Measurements from ENCODE around the gene CACNA1C. TPM values are rescaled to one million over a fixed set of nuclear protein-coding genes. Genes with fewer than 3 reads are reported as not detected.

Gene CACNA1C
- total and polyA plus RNA-seq, 10 of the 15 experiments (the other 5 are each of a cell fraction or from before 2014, with no cell fraction given), result under 0.01 to 0.15 (median 0.09) TPM; not detected in 5

DNA sequence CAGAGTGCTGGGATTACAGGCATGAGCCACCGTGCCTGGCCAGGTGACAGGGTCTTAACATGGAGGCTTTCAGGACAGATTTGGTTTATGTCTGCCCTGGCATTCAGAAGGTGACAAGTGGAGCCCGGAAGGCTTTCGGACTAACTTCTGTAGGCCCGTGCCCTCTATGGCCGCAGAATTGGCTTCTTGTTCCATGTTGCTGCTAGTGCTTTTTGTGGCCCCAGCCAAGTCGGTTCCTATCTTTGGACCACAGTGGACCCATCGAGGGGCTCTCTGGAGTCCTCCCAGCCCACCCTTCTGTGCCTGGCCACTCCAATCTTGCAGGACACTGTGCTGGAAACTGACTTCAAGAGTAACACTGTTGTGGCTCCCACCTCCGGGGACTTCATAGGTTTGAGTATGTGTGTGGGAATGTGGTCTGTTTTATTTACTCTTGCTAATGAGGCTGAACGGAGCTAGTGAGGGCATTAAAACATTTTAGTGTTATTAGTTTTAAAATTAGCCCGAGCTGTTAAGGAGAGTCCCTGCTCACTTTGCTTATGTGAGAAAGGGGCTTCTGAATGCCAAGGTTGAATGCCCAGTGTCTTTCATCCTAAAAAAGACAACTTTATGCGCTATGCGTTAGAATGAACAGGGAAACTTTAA lies 245.9 kb downstream of the CACNA1C start (continued):
- TF ChIP-seq, protein P1, sequence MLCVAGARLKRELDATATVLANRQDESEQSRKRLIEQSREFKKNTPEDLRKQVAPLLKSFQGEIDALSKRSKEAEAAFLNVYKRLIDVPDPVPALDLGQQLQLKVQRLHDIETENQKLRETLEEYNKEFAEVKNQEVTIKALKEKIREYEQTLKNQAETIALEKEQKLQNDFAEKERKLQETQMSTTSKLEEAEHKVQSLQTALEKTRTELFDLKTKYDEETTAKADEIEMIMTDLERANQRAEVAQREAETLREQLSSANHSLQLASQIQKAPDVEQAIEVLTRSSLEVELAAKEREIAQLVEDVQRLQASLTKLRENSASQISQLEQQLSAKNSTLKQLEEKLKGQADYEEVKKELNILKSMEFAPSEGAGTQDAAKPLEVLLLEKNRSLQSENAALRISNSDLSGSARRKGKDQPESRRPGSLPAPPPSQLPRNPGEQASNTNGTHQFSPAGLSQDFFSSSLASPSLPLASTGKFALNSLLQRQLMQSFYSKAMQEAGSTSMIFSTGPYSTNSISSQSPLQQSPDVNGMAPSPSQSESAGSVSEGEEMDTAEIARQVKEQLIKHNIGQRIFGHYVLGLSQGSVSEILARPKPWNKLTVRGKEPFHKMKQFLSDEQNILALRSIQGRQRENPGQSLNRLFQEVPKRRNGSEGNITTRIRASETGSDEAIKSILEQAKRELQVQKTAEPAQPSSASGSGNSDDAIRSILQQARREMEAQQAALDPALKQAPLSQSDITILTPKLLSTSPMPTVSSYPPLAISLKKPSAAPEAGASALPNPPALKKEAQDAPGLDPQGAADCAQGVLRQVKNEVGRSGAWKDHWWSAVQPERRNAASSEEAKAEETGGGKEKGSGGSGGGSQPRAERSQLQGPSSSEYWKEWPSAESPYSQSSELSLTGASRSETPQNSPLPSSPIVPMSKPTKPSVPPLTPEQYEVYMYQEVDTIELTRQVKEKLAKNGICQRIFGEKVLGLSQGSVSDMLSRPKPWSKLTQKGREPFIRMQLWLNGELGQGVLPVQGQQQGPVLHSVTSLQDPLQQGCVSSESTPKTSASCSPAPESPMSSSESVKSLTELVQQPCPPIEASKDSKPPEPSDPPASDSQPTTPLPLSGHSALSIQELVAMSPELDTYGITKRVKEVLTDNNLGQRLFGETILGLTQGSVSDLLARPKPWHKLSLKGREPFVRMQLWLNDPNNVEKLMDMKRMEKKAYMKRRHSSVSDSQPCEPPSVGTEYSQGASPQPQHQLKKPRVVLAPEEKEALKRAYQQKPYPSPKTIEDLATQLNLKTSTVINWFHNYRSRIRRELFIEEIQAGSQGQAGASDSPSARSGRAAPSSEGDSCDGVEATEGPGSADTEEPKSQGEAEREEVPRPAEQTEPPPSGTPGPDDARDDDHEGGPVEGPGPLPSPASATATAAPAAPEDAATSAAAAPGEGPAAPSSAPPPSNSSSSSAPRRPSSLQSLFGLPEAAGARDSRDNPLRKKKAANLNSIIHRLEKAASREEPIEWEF (IDR thresholded peaks at IDR 0.05; ENCODE audit: insufficient replicate concordance, low read depth, low read length), result no peak
- TF ChIP-seq HDAC6 (IDR thresholded peaks at IDR 0.05; ENCODE audit: unreplicated experiment) (no peak), EGR1 (IDR thresholded peaks at IDR 0.05; ENCODE audit: borderline replicate concordance in 1 of 2, low read depth in 2 of 2, low read length in 2 of 2) (no peak)
- TF ChIP-seq, protein P2, sequence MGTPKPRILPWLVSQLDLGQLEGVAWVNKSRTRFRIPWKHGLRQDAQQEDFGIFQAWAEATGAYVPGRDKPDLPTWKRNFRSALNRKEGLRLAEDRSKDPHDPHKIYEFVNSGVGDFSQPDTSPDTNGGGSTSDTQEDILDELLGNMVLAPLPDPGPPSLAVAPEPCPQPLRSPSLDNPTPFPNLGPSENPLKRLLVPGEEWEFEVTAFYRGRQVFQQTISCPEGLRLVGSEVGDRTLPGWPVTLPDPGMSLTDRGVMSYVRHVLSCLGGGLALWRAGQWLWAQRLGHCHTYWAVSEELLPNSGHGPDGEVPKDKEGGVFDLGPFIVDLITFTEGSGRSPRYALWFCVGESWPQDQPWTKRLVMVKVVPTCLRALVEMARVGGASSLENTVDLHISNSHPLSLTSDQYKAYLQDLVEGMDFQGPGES (IDR thresholded peaks at IDR 0.05), result no peak

DNA sequence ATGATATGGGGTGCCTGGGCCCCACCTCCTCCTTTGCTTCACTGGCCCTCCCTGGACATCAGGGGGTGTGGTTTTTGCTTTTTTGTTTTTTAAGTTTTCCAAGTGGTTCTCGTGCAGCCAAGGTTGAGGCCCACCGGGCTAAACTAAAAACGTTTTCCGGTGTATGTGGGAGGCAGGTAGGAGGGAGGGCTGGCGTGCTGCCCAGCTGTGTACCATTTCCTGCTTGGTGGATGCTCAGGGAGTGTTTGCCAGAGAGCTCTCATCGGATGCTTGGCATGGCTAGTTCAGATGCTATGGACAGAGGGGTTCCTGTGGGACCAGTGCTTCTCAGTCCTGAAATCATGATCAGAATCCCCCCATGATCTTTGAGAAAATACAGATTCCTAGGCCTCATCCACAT lies 246.4 kb downstream of the CACNA1C start:
- SMC1A ChIA-PET (ENCODE audit: uncharacterized antibody, unreplicated experiment), result no interaction called here
- H3K36me3 ChIP-seq (ENCODE audit: control insufficient read depth in 2 of 2, insufficient read depth in 2 of 2, low read length in 1 of 2), result no peaks in the 10 kb centered on the region
- no peaks in the 10 kb centered on the region for H3K79me2 ChIP-seq (ENCODE audit: control insufficient read depth, insufficient read depth, low read length)
- peaks cover 43% of the 10 kb centered on the region for H3K4me1 ChIP-seq (ENCODE audit: control insufficient read depth, insufficient read depth, low read length)
- H3K27ac ChIP-seq (ENCODE audit: control insufficient read depth, insufficient read depth), result no peak overlapping the region
- no peak for DNase-seq (ENCODE audit: low read depth, low spot score)
- BruUV-seq (replicated peaks), result no TSS peak
- RAD21 ChIA-PET (ENCODE audit: unreplicated experiment), result interaction anchor here (0.6 kb wide), 1 partner anchor 677 kb away, joined by 3 read pairs; no protein-coding TSS in a partner anchor
- H3K4me2 ChIP-seq (ENCODE audit: control insufficient read depth, insufficient read depth), result no peak overlapping the region
- no peaks in the 10 kb centered on the region for H4K20me1 ChIP-seq (ENCODE audit: control insufficient read depth, insufficient read depth)
- no peak overlapping the region for H2AFZ ChIP-seq (ENCODE audit: control insufficient read depth, low read depth, low read length)
- 31% methylated on average over 6 of the region's 6 CpGs for WGBS (ENCODE audit: insufficient coverage, insufficient replicate concordance, low lambda C conversion rate, missing lambda C conversion rate)
- no peak overlapping the region for H3K4me3 ChIP-seq
- H3K9me3 ChIP-seq (replicated peaks; ENCODE audit: control insufficient read depth, insufficient read depth, low read length), result no peaks in the 10 kb centered on the region
- in situ Hi-C loops (cut with MboI), result no loop called here
- no peak overlapping the region for H3K9ac ChIP-seq (ENCODE audit: control insufficient read depth, insufficient read depth, low read length)
- CTCF ChIA-PET, result no interaction called here
- no peak for ATAC-seq
- no peaks in the 10 kb centered on the region for H3K27me3 ChIP-seq (replicated peaks in 1 of 2; ENCODE audit: control insufficient read depth in 2 of 2, insufficient read depth in 2 of 2, low read length in 1 of 2)
- POLR2A ChIA-PET, result no interaction called here
- FAIRE-seq, result no peak
- intact Hi-C loops (cut with micrococcal nuclease; ENCODE audit: unreplicated experiment), result loop anchor here (10.0 kb wide), 1 partner anchor 286 kb away; no protein-coding TSS in a partner anchor
- TF ChIP-seq CHD4 (IDR thresholded peaks at IDR 0.05), result no peak
- TF ChIP-seq BCL11A (IDR thresholded peaks at IDR 0.05; ENCODE audit: low read depth, low read length), result no peak
- TF ChIP-seq SP1 (IDR thresholded peaks at IDR 0.05; ENCODE audit: low read depth, low read length), result no peak
- no peak for TF ChIP-seq NFYB (IDR thresholded peaks at IDR 0.05; ENCODE audit: insufficient read depth, low read depth, low read length)
- no peak for TF ChIP-seq IKZF1 (conservative IDR thresholded peaks at IDR 0.05)
- TF ChIP-seq, protein P3, sequence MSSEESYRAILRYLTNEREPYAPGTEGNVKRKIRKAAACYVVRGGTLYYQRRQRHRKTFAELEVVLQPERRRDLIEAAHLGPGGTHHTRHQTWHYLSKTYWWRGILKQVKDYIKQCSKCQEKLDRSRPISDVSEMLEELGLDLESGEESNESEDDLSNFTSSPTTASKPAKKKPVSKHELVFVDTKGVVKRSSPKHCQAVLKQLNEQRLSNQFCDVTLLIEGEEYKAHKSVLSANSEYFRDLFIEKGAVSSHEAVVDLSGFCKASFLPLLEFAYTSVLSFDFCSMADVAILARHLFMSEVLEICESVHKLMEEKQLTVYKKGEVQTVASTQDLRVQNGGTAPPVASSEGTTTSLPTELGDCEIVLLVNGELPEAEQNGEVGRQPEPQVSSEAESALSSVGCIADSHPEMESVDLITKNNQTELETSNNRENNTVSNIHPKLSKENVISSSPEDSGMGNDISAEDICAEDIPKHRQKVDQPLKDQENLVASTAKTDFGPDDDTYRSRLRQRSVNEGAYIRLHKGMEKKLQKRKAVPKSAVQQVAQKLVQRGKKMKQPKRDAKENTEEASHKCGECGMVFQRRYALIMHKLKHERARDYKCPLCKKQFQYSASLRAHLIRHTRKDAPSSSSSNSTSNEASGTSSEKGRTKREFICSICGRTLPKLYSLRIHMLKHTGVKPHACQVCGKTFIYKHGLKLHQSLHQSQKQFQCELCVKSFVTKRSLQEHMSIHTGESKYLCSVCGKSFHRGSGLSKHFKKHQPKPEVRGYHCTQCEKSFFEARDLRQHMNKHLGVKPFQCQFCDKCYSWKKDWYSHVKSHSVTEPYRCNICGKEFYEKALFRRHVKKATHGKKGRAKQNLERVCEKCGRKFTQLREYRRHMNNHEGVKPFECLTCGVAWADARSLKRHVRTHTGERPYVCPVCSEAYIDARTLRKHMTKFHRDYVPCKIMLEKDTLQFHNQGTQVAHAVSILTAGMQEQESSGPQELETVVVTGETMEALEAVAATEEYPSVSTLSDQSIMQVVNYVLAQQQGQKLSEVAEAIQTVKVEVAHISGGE (CRISPR knock-in tag; IDR thresholded peaks at IDR 0.05), result no peak
- no peak for TF ChIP-seq PAX5 (IDR thresholded peaks at IDR 0.05; ENCODE audit: borderline replicate concordance, low read depth, low read length)
- no peak for TF ChIP-seq TCF3 (IDR thresholded peaks at IDR 0.05; ENCODE audit: borderline replicate concordance, insufficient read depth, low read depth, low read length)
- TF ChIP-seq YY1 (IDR thresholded peaks at IDR 0.05; ENCODE audit: low read depth, low read length), result no peak

All from GM12878 (cell line).